ENCODE results near the gene AURKAIP1. TPM values are rescaled to one million over a fixed set of nuclear protein-coding genes. Genes with fewer than 3 reads are reported as not detected.
A peak's percentile ranks its signal among the peaks of the same experiment; 100 is the strongest.

AURKAIP1 gene
- total and polyA plus RNA-seq, 2 of the 13 experiments (the other 11 are each of a cell fraction or from before 2014, with no cell fraction given) = 69.5 to 175 TPM

- TF ChIP-seq NFAT5 (CRISPR knock-in tag; IDR thresholded peaks at IDR 0.05) (0 out of 2 replicates have a peak, but pooled peaks have one; percentile 17), AGO2 (optimal IDR thresholded peaks at IDR 0.05; ENCODE audit: low read depth, low read length) (peak; percentile 30), MXI1 (IDR thresholded peaks at IDR 0.05; ENCODE audit: borderline replicate concordance, low read depth, low read length) (peak; percentile 7; the same call in 1 of the 3 replicates), ZMYM2 (CRISPR knock-in tag; IDR thresholded peaks at IDR 0.05) (no peak), UBTF (CRISPR knock-in tag; IDR thresholded peaks at IDR 0.05) (no peak; the same call in 1 of the 2 replicates), AGO1 (IDR thresholded peaks at IDR 0.05; ENCODE audit: low read depth, low read length, poor library complexity, severe bottlenecking) (no peak), ZC3H13 (CRISPR knock-in tag; IDR thresholded peaks at IDR 0.05) (0 out of 2 replicates have a peak, but pooled peaks have one; percentile 56), MYC (CRISPR knock-in tag; IDR thresholded peaks at IDR 0.05; ENCODE audit: borderline replicate concordance) (0 out of 2 replicates have a peak, but pooled peaks have one; percentile 15), EZH2 (conservative IDR thresholded peaks at IDR 0.05; ENCODE audit: low read depth, low read length) (no peak), ZNF746 (CRISPR knock-in tag; IDR thresholded peaks at IDR 0.05) (no peak), MIER3 (CRISPR knock-in tag; IDR thresholded peaks at IDR 0.05; ENCODE audit: borderline replicate concordance) (no peak), FOXC1 (CRISPR knock-in tag; IDR thresholded peaks at IDR 0.05; ENCODE audit: borderline replicate concordance) (0 out of 2 replicates have a peak, but pooled peaks have one; percentile 9), TMF1 (CRISPR knock-in tag; IDR thresholded peaks at IDR 0.05; ENCODE audit: low read depth) (0 out of 2 replicates have a peak, but pooled peaks have one; percentile 34), YEATS4 (CRISPR knock-in tag; IDR thresholded peaks at IDR 0.05; ENCODE audit: borderline replicate concordance) (peak; percentile 30; the same call in 1 of the 2 replicates), ZNF777 (CRISPR knock-in tag; IDR thresholded peaks at IDR 0.05) (peak; percentile 54; the same call in 1 of the 2 replicates), ATF6 (CRISPR knock-in tag; conservative IDR thresholded peaks at IDR 0.05) (no peak), TAF1 (CRISPR knock-in tag; IDR thresholded peaks at IDR 0.05) (0 out of 2 replicates have a peak, but pooled peaks have one; percentile 20), TOPORS (CRISPR knock-in tag; IDR thresholded peaks at IDR 0.05) (no peak), ZNF569 (CRISPR knock-in tag; IDR thresholded peaks at IDR 0.05; ENCODE audit: borderline replicate concordance) (no peak)
These were observed 26.4 kb downstream of the AURKAIP1 start (continued) for GRCh38 chr1:1348420-1349255.
